Measurements from ENCODE around the gene AKAP12. TPM values are rescaled to one million over a fixed set of nuclear protein-coding genes. Genes with fewer than 3 reads are reported as not detected.

AKAP12 gene
- total and polyA plus RNA-seq, 2 experiments from 2014 or later = 90.1 to 137 TPM

DNA sequence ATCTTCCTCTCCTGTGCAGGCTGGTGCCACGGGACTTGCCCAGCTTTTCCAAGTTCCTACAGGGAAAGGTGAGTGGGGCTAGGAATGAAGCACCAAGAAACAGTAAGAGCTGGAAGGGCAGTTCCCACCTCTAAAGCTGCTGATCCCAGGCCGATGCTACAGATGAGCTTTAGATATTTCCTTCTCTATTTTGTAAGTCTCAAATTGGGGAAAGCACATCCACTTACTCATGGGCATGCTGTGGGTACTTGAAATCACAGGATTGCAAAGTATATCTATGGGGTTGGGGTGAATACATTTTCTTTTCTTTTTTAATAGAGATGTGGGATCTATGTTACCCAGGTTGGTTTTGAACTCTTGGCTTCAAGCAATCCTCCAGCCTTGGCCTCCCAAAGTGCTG lies 148.5 kb downstream of the AKAP12 start (continued):
- no peak for TF ChIP-seq REST (IDR thresholded peaks at IDR 0.05; ENCODE audit: unreplicated experiment)
- no peak for TF ChIP-seq ETS1 (IDR thresholded peaks at IDR 0.05)

DNA sequence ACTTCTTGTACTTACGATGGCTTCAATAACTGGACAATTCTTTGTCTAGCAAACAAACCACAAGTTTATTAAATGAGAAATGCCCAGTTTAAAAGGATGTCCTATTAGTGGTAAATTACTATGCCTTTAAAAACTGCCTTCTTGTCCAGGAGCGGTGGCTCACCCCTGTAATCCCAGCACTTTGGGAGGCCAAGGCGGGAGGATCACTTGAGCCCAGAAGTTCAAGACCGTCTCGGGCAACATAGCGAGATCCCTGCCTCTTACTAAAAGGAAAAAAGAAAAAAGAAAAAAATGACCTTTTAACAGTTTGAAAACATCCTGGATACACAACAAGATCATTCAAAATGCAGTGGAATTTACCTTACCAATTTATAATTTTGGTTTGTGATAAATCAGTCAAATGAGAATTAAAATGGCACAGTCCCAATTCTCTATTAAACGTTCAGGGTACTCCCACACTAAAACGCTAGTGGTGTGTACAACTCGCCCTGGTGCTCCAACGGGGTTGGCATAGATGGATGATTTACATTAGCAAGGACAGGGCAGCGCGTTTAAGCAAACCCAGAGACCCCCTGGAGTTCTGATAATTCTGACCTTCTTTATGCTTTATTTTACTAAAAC lies 149.3 kb downstream of the AKAP12 start:
- Histone ChIP-seq H3K4me1 (ENCODE audit: insufficient read depth) (peaks cover 23% of the 10 kb centered on the region), H3F3A (replicated peaks; ENCODE audit: low read depth) (peaks cover 11% of the 10 kb centered on the region), H3K27me3 (ENCODE audit: insufficient read depth) (no peaks in the 10 kb centered on the region), H3K36me3 (ENCODE audit: insufficient read depth) (no peaks in the 10 kb centered on the region), H2AFZ (no peak overlapping the region), H3K27ac (ENCODE audit: low read depth) (peak overlapping the region; percentile 100), H3K79me2 (replicated peaks; ENCODE audit: insufficient read depth) (peaks cover 76% of the 10 kb centered on the region), H3K4me2 (peak overlapping the region; percentile 75), H3K9me2 (ENCODE audit: insufficient read depth) (peaks cover 3% of the 10 kb centered on the region; the same call in 1 of the 2 replicates), H3K4me3 (peak overlapping the region; percentile 91), H4K20me1 (replicated peaks; ENCODE audit: insufficient read depth) (peaks cover 9% of the 10 kb centered on the region)
- ATAC-seq (no peak), DNase-seq (ENCODE audit: low spot score) (no peak)
- peaks cover 32% of the 10 kb centered on the region for H3K36me3 Mint-ChIP-seq (ENCODE audit: low read depth)
- H3K27ac Mint-ChIP-seq = peak overlapping the region; percentile 97
- peak overlapping the region; percentile 89 for H3K4me3 Mint-ChIP-seq
- H3K9me3 Mint-ChIP-seq = no peaks in the 10 kb centered on the region; the same call in 2 of the 3 replicates
- peaks cover 11% of the 10 kb centered on the region for H3K27me3 Mint-ChIP-seq (ENCODE audit: insufficient read depth, low read depth, poor library complexity)
- peaks cover 22% of the 10 kb centered on the region for H3K4me1 Mint-ChIP-seq
- TF ChIP-seq ZNF331 (CRISPR knock-in tag; IDR thresholded peaks at IDR 0.05; ENCODE audit: low read depth) (no peak), EZH2 (IDR thresholded peaks at IDR 0.05; ENCODE audit: low read depth, unreplicated experiment) (no peak), CREB1 (CRISPR knock-in tag; IDR thresholded peaks at IDR 0.05; ENCODE audit: low read depth) (no peak), ETS1 (IDR thresholded peaks at IDR 0.05) (no peak), EZH2phosphoT487 (IDR thresholded peaks at IDR 0.05; ENCODE audit: unreplicated experiment) (no peak), REST (IDR thresholded peaks at IDR 0.05; ENCODE audit: unreplicated experiment) (no peak)
- TF ChIP-seq, protein P1, sequence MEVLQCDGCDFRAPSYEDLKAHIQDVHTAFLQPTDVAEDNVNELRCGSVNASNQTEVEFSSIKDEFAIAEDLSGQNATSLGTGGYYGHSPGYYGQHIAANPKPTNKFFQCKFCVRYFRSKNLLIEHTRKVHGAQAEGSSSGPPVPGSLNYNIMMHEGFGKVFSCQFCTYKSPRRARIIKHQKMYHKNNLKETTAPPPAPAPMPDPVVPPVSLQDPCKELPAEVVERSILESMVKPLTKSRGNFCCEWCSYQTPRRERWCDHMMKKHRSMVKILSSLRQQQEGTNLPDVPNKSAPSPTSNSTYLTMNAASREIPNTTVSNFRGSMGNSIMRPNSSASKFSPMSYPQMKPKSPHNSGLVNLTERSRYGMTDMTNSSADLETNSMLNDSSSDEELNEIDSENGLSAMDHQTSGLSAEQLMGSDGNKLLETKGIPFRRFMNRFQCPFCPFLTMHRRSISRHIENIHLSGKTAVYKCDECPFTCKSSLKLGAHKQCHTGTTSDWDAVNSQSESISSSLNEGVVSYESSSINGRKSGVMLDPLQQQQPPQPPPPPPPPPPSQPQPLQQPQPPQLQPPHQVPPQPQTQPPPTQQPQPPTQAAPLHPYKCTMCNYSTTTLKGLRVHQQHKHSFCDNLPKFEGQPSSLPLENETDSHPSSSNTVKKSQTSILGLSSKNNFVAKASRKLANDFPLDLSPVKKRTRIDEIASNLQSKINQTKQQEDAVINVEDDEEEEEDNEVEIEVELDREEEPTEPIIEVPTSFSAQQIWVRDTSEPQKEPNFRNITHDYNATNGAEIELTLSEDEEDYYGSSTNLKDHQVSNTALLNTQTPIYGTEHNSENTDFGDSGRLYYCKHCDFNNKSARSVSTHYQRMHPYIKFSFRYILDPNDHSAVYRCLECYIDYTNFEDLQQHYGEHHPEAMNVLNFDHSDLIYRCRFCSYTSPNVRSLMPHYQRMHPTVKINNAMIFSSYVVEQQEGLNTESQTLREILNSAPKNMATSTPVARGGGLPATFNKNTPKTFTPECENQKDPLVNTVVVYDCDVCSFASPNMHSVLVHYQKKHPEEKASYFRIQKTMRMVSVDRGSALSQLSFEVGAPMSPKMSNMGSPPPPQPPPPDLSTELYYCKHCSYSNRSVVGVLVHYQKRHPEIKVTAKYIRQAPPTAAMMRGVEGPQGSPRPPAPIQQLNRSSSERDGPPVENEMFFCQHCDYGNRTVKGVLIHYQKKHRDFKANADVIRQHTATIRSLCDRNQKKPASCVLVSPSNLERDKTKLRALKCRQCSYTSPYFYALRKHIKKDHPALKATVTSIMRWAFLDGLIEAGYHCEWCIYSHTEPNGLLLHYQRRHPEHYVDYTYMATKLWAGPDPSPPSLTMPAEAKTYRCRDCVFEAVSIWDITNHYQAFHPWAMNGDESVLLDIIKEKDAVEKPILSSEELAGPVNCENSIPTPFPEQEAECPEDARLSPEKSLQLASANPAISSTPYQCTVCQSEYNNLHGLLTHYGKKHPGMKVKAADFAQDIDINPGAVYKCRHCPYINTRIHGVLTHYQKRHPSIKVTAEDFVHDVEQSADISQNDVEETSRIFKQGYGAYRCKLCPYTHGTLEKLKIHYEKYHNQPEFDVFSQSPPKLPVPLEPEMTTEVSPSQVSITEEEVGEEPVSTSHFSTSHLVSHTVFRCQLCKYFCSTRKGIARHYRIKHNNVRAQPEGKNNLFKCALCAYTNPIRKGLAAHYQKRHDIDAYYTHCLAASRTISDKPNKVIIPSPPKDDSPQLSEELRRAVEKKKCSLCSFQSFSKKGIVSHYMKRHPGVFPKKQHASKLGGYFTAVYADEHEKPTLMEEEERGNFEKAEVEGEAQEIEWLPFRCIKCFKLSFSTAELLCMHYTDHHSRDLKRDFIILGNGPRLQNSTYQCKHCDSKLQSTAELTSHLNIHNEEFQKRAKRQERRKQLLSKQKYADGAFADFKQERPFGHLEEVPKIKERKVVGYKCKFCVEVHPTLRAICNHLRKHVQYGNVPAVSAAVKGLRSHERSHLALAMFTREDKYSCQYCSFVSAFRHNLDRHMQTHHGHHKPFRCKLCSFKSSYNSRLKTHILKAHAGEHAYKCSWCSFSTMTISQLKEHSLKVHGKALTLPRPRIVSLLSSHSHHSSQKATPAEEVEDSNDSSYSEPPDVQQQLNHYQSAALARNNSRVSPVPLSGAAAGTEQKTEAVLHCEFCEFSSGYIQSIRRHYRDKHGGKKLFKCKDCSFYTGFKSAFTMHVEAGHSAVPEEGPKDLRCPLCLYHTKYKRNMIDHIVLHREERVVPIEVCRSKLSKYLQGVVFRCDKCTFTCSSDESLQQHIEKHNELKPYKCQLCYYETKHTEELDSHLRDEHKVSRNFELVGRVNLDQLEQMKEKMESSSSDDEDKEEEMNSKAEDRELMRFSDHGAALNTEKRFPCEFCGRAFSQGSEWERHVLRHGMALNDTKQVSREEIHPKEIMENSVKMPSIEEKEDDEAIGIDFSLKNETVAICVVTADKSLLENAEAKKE (CRISPR knock-in tag; IDR thresholded peaks at IDR 0.05) = no peak

Measured in GM23338 (cell line).